Measurements from ENCODE around the gene SLC25A30.
"Not testable (repeated sequence)": the region's sequence is repeated elsewhere in the genome, so short reads cannot be mapped to it uniquely, and the experiment has no call there.

Gene SLC25A30

DNA sequence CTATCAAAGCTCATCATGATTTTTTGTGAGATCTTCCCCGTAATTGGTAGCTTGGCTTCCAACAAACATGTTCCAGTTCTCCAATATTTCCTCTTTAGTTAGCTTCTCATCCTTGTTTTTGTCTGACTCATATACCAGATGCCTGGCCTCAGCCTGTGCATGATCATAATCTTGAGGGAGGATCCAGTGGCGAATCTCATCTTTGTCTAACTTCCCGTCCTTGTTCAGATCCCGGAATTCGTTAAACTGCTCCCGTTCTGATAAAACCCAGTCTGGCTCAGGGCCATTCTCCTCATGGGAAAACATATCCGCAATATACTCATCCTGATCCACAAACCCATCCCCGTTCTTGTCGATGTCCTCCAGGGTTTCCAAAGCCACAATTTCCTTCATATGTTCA is 27.8 kb downstream of the SLC25A30 start:
- not testable (repeated sequence) for DNase-seq

DNA sequence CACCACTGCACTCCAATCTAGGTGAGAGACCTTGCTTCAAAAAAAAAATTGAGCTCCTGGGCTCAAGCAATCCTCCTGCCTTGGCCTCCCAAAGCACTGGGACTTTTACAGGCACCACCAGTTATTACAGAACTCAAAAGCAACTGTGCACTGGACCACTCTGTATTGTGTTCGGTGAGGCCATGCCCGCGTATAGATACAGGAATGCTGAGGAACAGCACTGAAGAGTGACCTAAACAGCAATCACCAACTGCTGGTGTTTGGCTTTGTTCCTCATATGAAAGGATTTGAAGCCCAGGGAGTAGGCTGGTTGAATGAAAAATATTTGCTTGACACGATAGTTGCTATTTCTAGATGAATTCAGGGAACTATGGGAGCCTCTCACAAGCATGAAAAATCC is 29.5 kb downstream of the SLC25A30 start:
- DNase-seq, result no peak

DNA sequence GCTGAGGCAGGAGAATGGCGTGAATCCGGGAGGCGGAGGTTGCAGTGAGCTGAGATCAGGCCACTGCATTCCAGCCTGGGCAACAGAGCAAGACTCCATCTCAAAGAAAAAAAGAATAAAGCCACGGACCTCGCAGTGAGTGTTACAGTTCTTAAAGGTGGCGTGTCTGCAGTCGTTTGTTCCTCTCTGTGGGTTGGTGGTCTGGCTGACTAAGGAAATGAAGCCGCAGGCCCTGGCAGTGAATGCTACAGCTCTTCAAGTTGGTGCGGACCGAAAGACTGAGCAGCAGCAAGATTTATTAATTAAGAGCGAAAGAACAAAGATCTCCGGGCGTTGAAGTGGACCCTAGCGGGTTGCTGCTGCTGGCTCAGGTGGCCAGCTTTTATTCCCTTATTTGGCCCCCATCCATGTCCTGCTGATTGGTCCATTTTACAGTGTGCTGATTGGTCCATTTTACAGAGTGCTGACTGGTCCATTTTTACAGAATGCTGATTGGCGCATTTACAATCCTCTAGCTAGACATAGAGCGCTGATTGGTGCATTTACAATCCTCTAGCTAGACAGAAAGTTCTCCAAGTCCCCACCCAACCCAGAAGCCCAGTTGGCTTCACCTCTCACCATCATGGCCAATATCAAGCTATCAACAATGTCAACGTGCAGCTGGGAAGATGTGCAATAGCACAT is 31.1 kb downstream of the SLC25A30 start:
- not testable (repeated sequence) for DNase-seq

DNA sequence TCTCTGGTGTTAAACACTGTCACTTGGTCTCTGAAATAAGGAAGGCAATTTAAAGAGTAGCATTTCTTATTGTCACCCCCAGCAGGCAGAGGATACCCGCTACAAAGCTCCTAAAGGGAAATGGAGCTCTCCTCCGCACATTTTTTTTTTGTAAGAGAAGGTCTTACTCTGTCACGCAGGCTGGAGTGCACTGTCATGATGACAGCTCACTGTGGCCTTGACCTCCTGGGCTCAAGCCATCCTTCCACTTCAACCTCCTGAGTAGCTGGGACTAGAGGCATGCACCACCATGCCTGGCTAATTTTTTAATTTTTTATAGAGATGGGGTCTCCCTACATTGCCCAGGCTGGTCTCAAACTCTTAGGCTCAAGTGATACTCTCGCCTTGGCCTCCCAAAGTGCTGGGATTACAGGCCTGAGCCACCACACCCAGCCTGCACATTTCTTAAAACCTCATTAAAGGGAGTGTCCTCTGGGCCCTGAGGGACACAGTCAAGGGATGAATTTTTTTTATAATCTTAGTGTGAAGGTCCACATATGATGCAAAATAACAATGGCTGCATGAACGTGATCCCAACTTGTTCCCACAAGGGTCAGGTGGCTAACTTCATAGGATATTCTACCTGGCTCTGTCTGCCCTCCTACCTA is 32.1 kb downstream of the SLC25A30 start:
- DNase-seq, result no peak

DNA sequence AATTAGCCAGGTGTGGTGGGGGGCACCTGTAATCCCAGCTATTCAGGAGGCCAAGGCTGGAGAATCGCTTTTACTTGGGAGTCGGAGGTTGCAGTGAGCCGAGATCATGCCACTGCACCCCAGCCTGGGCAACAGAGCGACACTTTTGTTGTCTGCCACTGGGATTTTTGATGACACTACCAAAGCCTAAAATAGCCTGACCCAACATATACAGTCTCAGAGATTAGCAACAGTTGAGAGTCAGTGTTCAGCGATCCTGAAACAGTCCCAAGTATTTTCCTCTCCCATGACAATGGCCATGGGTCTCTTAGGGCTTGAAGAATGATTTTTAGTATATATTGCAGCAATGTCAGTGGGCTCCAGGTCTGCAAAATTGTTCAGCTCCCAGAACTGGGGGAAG is 32.9 kb downstream of the SLC25A30 start:
- no peak for DNase-seq

DNA sequence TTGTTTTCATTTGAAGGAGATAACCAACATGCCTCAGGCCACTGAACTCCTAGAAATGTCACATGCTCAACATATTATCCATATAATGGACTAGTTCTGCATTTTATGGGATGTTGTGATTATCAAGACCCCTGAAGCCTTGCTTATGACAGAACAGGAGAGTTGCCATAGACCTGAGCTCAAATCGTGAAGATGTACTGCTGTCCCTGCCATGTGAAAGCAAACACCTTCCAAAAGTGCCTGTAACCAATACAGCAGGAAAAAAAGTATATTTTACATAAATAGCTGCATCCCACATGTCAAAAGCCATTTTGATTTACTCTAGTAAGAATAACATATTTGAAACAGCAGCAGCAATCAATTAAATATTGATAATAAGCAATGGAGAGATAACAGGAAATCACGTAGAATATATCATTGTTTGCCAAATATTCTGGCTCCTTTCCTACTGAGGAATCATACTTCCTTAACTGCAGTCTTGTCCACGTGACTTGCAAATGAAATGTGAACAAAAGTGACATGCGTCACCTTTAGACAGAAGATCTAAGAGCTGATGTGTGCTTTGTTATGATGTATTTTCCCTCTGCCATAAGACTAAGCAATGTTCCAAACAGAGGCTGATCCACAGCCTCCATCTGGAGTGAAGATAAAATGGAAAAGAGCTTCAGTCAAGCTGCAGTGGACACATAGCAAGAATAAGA is 33.5 kb downstream of the SLC25A30 start:
- no peak for DNase-seq

DNA sequence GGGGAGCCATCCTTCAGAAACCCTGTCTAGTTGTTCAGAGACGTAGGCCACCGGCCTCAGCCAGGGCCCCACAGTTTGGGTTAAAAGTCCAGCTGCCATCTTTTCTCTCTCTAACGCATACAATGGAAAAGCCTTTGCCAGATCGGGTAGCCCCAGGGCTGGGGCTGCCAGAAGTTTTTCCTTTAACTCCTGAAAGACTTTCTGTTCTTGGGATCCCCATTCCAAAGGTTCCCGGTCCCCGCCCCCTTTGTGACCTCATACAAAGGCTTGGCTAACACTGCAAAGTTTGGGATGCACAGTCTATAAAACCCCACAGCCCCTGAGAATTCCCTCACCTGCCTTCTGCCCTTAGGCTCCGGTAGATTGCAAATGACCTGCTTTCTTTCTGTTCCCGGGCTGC is 35.4 kb downstream of the SLC25A30 start:
- DNase-seq, result not testable (repeated sequence)

DNA sequence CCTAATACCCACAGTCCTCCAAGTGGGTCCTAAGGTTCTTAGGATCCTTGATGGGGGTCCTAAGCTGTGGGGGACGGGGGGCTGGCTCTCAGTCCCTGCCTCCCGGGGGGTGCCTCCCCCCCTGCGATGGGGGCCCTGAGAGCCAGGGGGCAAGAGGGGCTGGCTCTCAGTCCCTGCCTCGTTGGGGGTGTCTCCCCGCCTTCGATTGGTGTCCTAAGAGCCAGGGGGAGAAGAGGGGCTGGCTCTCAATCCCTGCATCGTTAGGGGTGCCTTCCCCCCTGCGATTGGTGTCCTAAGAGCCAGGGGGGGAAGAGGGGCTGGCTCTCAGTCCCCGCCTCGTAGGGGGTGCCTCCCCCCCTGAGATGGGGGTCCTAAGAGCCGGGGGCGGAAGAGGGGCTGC is 37.0 kb downstream of the SLC25A30 start:
- no peak for DNase-seq

DNA sequence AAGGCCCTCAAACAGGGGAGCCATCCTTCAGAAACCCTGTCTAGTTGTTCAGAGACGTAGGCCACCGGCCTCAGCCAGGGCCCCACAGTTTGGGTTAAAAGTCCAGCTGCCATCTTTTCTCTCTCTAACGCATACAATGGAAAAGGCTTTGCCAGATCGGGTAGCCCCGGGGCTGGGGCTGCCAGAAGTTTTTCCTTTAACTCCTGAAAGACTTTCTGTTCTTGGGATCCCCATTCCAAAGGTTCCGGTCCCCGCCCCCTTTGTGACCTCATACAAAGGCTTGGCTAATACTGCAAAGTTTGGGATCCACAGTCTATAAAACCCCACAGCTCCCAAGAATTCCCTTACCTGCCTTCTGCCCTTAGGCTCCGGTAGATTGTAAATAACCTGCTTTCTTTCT is 37.5 kb downstream of the SLC25A30 start:
- DNase-seq, result not testable (repeated sequence)

DNA sequence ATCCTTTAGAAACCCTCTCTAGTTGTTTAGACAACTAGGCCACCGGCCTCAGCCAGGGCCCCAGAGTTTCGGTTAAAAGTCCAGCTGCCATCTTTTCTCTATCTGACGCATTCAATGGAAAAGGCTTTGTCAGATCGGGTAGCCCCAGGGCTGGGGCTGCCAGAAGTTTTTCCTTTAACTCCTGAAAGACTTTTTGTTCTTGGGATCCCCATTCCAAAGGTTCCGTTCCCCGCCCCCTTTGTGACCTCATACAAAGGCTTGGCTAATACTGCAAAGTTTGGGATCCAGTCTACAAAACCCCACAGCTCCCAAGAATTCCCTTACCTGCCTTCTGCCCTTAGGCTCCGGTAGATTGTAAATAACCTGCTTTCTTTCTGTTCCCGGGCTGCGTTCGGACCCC is 38.7 kb downstream of the SLC25A30 start:
- DNase-seq, result not testable (repeated sequence)

DNA sequence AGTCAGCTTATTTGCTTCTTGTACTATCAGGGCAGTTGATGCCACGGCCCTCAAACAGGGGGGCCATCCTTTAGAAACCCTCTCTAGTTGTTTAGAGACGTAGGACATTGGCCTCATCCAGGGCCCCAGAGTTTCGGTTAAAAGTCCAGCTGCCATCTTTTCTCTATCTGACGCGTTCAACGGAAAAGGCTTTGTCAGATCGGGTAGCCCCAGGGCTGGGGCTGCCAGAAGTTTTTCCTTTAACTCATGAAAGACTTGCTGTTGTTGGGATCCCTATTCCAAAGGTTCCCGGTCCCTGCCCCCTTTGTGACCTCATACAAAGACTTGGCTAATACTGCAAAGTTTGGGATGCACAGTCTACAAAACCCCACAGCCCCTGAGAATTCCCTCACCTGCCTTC is 39.4 kb downstream of the SLC25A30 start:
- not testable (repeated sequence) for DNase-seq

DNA sequence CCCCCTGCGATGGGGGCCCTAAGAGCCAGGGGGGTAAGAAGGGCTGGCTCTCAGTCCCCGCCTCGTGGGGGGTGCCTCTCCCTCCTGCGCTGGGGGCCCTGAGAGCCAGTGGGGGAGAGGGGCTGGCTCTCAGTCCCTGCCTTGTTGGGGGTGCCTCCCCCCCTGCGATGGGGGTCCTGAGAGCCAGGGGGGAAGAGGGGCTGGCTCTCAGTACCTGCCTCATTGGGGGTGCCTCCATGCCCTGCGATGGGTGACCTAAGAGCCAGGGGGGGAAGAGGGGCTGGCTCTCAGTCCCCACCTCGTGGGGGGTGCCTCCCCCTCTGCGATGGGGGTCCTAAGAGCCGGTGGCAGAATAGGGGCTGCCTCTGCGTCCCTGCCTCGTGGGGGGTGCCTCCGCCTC is 40.9 kb downstream of the SLC25A30 start:
- not testable (repeated sequence) for DNase-seq

DNA sequence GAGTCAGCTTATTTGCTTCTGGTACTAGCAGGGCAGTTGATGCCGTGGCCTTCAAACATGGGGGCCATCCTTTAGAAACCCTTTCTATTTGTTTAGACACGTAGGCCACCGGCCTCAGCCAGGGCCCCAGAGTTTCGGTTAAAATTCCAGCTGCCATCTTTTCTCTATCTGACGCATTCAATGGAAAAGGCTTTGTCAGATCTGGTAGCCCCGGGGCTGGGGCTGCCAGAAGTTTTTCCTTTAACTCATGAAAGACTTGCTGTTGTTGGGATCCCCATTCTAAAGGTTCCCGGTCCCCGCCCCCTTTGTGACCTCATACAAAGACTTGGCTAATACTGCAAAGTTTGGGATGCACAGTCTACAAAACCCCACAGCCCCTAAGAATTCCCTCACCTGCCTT is 41.5 kb downstream of the SLC25A30 start:
- DNase-seq, result not testable (repeated sequence)

DNA sequence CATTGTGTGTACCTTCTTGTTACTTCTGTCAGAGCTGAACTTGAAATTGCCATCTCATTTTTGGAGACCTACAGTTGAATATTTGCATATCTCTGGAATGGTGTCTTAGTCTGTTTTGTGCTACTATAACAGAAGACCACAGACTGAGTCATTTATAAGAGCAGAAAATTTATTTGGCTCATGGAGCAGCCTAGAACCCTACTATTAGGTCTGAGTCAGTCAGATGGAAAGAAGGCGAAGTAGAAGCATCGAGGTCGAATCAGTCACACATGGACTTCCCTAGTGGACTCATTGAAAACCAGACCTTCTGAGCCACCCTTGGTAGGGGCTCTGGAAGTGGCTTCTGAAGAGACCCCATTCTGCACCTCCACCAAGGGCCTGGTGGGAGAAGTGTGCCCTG is 43.3 kb downstream of the SLC25A30 start:
- no peak for DNase-seq

DNA sequence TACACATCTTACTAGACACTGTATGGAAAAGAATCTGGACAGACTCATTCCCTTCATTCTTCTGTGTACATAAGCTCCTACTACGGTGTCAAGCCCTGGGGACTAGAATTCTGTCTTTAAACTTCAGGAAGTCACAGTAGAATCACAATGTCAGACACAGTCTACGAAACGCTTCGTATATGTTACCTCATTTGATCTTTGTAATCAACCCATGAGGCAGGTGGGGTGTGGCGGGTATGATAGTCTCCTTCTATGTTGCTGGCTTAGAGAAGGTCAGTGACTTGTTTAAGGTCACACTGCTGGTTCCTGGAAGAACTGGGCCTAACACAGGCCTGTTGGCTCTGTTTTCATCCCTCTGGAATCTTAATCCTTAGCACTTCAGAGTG is 45.0 kb downstream of the SLC25A30 start:
- no peak for DNase-seq

DNA sequence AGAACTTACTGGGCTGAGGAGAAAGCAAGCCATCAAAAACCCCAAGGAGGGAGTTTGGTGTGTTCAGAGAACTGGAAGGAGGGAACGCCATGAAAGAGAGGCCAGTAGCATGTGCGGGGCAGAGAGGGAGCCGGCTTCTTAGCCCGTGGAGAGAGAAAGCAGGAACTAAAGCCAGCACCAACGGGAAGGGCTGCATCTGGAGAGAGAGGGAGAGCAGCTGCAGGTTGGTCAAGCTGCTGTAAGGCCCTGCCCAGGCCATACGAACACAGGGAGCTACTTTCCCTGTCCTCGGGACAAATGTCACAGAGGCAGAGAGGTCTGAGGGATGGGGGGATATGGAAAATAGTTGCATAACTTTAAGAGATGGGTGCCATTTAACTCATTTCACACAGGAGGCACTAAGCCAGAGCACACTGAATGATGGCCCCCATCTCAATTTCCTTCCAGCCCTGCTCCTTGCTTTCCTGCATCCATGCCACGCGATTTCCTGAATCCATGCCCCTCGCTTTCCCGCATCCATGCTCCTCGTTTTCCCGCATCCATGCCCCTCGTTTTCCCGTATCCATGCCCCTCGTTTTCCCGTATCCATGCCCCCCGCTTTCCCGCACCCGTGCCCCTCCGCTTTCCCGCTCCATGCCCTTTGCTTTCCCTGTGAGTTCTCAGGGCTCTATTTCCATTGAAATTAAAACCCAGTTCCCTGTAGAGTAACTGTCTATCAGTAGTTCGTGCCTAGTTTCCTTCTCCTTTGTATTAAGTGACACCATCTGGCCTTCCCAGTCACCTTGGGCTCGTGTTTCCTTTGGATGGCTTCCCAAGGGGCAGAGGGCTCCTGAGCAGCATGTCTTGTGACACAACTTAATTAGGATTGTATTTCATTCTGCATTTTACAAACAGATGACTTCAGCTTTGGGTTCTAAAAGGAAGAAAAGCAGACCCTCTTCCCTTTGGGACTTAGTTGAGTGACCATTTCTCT is 45.7 kb downstream of the SLC25A30 start:
- no peak for DNase-seq

DNA sequence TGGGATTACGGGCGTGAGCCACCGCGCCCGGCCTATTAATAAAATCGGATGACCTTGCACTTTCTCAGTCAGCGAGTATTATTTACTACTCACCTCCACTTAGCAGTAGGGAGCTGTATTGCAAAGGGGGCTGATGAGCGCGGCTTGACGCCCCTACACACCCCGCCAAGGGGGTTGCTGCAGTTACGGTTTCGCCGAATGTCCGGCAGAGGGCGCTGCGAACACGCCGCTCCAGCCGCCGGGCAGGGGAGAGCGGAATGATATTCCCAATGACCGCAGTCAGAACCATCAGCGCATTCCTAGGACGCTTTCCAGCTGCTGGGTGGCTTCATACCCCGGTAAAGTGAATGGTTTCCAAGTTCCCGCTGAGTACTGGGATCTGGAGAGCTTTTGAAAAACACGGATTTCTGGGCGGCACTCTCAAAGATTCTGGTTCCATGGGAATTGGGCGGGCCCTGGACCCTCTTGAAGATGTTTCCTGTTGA is 47.2 kb downstream of the SLC25A30 start:
- no peak for DNase-seq

DNA sequence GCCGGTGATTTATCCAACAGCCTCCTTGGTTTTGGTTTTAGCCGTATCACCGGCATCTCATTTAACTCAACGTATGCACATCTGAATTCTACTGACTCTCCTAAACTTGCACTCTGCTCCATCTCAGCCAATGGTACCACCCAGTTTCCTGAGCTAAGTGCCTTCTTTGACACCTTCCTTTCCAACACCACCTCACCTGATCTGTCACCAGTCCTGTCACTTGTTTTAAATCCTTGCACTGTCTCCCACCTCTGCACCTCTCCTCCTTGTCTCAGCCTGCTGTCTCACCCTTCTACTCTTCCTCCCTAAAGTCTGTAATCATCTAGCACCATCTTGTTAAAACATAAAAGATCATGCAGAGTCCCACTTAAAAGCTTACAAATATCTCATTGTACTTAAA is 49.1 kb downstream of the SLC25A30 start:
- DNase-seq, result no peak

DNA sequence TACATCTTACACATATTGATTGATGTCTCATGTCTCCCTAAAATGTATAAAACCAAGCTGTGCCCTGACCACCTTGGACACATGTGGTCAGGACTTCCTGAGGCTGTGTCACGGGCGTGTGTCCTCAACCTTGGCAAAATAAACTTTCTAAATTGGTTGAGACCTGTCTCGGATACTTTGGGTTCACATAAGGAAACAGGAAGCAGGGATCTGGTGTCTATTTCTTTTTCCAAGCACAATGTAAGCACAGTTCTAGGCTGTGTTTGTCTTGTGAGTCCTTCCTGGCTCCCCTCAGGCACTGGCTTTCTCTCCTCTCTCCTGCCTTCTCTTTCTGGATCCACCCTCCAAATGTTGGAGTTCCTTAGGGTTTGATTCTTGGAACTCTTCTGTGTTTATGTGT is 49.6 kb downstream of the SLC25A30 start:
- no peak for DNase-seq

DNA sequence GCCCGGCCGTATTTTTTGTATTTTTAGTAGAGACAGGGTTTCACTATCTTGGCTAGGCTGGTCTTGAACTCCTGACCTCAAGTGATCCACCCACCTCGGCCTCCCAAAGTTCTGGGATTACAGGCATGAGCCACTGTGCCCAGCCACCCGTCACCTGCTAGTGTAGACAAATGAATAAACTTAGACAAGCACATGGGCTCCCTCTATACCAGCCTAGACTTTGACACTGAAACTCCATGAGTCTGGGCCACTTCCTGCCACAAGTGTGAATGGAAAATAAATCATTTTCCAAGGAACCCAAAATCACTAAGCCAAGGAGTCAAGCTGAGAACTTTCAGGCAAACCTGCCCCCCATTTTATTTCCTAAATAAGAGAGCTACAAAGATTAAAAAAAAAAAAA is 50.2 kb downstream of the SLC25A30 start:
- DNase-seq, result no peak

DNA sequence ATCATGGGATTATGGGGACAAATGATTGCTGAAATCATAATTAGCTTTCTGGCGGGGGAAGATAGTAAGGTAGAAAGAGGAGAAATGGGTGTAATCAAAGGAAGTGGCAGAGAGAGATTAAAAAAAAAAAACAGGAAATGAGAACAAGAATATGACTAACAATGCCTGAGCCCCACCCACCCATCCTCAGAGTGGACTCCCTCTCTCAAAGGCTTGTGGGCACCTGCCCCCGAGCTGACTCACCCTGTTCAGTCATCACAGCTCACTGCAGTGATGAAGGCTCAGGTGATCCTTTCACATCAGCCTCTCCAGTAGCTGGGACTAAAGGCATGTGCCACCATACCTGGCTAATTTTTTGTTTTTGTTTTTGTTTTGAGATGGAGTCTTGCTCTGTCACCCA is 50.8 kb downstream of the SLC25A30 start:
- no peak for DNase-seq

DNA sequence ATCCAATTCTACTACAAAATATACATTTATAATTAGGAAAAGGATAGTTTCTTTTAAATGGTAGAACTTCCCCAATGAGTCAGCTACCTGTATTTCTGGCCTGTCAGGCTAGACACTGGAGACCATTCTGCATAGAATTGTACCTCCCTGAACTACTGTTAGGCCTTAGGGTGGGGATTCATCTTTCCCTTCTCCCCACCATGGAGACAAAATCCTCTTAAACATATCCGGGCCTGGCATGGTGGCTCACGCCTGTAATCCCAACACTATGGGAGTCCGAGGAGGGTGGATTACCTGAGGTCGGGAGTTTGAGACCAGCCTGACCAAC is 52.7 kb downstream of the SLC25A30 start:
- no peak for DNase-seq

Measured in GOT3 (cell line).